ENCODE measurements around the gene NCOA6. TPM values are rescaled to one million over a fixed set of nuclear protein-coding genes. Genes with fewer than 3 reads are reported as not detected.
A peak's percentile ranks its signal among the peaks of the same experiment; 100 is the strongest.

Gene NCOA6
- total RNA-seq, 1 donor from 2014 or later: 43.3 TPM

DNA sequence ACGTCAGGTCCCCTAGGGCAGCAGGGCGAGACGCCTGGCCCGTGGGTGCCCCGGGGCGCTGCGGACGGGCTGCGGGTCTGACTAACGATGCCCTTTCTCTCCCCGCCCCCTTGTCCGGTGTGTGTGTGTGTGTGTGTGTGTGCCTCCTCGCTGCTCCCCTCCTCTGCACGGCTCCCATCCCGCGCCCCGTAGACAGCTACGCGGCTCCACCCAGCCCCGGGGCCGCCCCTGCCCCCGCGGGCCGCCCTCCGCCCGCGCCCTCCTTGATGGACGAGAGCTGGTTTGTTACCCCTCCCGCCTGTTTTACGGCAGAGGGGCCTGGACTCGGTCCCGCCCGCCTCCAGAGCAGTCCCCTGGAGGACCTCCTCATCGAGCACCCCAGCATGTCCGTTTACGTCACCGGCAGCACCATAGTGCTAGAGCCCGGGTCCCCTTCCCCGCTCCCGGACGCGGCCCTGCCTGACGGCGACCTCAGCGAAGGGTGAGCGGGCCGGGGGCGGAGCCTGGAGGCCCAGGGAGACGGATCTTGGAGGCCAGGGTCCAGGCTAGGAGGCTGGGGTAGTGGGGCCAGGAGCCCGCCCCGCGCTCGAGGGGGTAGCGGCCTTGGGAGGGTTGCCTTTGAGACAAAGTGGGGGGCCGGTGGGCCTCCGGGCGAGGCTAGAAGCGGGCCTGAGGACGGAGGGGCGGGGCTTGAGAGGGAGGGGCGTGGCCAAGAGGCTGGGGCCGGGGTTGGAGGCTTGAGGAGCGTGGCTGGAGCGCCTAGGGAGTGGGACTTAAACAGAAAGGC, 116.2 kb downstream of the NCOA6 start:
- H3K4me1 Mint-ChIP-seq (ENCODE audit: low read depth): peaks cover 61% of the 10 kb centered on the region
- TF ChIP-seq, protein P1, sequence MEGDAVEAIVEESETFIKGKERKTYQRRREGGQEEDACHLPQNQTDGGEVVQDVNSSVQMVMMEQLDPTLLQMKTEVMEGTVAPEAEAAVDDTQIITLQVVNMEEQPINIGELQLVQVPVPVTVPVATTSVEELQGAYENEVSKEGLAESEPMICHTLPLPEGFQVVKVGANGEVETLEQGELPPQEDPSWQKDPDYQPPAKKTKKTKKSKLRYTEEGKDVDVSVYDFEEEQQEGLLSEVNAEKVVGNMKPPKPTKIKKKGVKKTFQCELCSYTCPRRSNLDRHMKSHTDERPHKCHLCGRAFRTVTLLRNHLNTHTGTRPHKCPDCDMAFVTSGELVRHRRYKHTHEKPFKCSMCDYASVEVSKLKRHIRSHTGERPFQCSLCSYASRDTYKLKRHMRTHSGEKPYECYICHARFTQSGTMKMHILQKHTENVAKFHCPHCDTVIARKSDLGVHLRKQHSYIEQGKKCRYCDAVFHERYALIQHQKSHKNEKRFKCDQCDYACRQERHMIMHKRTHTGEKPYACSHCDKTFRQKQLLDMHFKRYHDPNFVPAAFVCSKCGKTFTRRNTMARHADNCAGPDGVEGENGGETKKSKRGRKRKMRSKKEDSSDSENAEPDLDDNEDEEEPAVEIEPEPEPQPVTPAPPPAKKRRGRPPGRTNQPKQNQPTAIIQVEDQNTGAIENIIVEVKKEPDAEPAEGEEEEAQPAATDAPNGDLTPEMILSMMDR (IDR thresholded peaks at IDR 0.05): no peak
- no peaks in the 10 kb centered on the region for H3K27me3 Mint-ChIP-seq (ENCODE audit: low read depth)
- peak overlapping the region; percentile 83 for H3K27ac Mint-ChIP-seq (ENCODE audit: unreplicated experiment)
- DNase-seq (ENCODE audit: low spot score): no peak
- peaks cover 9% of the 10 kb centered on the region for H3K36me3 Mint-ChIP-seq (ENCODE audit: low read depth)
- no peaks in the 10 kb centered on the region for H3K9me3 Mint-ChIP-seq (ENCODE audit: low read depth)
- H3K4me3 Mint-ChIP-seq (ENCODE audit: unreplicated experiment): peak overlapping the region; percentile 82

DNA sequence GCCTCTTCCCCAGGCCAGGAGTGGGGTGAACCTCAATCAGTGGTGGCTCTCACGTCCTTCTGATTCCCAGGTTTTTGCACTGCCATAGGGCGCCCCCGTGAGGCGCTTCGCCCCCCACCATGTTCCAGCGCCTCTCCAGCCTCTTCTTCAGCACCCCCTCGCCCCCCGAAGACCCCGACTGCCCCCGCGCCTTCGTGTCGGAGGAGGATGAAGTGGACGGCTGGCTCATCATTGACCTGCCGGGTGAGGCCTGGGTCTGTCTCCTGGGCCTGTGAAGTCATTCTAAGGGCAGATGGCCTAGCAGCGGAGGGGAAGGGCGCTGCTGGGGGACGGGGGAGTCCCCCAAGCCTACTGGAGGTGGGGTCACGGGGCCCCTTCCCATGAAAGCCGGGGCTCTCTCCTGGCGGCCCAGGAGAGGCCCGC, 116.8 kb downstream of the NCOA6 start:
- DNase-seq (ENCODE audit: low spot score): no peak
- TF ChIP-seq, protein P1 (IDR thresholded peaks at IDR 0.05): peak; percentile 79
- no peaks in the 10 kb centered on the region for H3K27me3 Mint-ChIP-seq (ENCODE audit: low read depth)
- H3K4me3 Mint-ChIP-seq (ENCODE audit: unreplicated experiment): peak overlapping the region; percentile 82
- H3K36me3 Mint-ChIP-seq (ENCODE audit: low read depth): peaks cover 8% of the 10 kb centered on the region
- peaks cover 55% of the 10 kb centered on the region for H3K4me1 Mint-ChIP-seq (ENCODE audit: low read depth)
- peak overlapping the region; percentile 83 for H3K27ac Mint-ChIP-seq (ENCODE audit: unreplicated experiment)
- H3K9me3 Mint-ChIP-seq (ENCODE audit: low read depth): no peaks in the 10 kb centered on the region

DNA sequence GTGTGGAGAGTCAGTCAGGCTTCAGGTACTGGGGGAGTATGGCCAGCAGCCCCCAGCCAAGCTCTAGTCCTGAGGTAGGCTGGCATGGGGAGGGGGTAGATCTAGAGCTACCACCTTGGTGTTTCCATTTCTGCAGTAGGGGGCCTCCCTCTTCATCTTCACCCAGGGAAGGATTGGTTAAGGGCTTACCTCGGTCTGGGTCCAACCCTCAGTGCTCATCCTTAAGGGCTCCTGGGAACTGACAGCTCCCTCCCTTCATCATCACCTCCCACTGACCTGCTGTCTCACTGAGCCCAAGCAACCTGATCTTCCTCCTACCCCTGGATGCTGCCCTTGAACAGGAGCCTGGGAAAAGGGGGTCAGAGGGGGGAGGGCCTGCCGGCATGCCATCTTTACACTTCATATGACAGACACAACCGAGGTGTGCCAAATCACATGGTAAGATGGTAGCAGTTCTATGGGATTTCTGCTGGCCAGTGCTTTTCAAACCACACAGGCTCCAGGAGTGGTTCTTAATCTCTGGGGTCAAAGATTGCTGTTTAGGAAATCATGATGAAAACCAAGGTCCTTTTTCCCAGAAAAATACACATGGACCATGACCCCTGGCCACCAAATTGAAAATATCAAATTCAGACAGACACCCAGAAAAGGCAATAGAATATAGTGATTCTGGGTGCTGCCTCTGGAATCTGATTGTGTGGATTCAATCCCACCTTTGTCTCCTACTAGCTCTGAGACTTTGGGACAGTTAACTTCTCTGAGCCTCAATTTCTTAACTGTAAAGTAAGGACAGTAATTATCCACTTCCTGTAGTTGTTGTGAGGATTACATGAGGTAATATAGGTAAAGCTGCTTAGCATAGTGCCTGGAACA, 118.3 kb downstream of the NCOA6 start:
- peaks cover 3% of the 10 kb centered on the region for H3K36me3 Mint-ChIP-seq (ENCODE audit: low read depth)
- peaks cover 49% of the 10 kb centered on the region for H3K4me1 Mint-ChIP-seq (ENCODE audit: low read depth)
- H3K27ac Mint-ChIP-seq (ENCODE audit: unreplicated experiment): no peak overlapping the region
- TF ChIP-seq, protein P1 (IDR thresholded peaks at IDR 0.05): no peak
- H3K4me3 Mint-ChIP-seq (ENCODE audit: unreplicated experiment): no peak overlapping the region
- no peaks in the 10 kb centered on the region for H3K27me3 Mint-ChIP-seq (ENCODE audit: low read depth)
- DNase-seq (ENCODE audit: low spot score): no peak
- no peaks in the 10 kb centered on the region for H3K9me3 Mint-ChIP-seq (ENCODE audit: low read depth)

DNA sequence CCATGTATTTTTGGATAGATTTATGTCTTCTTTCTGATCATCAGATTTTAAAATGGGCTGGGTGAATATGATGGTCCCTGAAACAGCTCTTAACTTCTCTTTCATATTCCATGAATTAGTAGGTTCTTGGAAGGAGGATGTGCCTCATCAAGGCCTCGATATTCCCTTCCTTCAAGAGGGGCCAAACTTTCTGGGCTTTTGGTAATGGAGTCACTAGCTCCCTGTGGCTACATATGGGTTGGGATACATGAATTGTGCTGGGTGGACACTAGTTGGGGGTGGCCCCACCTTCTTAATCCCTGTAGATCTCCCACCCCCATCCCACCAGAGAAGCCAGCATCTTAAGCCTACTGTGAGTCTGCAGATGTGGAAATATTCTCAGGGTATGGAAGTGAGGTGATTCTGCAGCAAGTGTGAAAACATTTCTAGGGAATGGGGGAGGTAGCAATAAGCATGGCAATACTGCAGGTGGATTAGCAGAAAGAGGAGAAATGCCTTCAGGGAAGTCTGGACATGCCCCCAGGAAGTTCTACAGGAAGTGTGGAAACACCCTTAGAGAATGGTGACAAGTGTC, 119.1 kb downstream of the NCOA6 start:
- no peak for DNase-seq (ENCODE audit: low spot score)
- no peaks in the 10 kb centered on the region for H3K9me3 Mint-ChIP-seq (ENCODE audit: low read depth)
- no peaks in the 10 kb centered on the region for H3K27me3 Mint-ChIP-seq (ENCODE audit: low read depth)
- H3K4me1 Mint-ChIP-seq (ENCODE audit: low read depth): peaks cover 49% of the 10 kb centered on the region
- TF ChIP-seq, protein P1 (IDR thresholded peaks at IDR 0.05): no peak
- H3K36me3 Mint-ChIP-seq (ENCODE audit: low read depth): peaks cover 3% of the 10 kb centered on the region
- peak overlapping the region; percentile 99 for H3K27ac Mint-ChIP-seq (ENCODE audit: unreplicated experiment)
- H3K4me3 Mint-ChIP-seq (ENCODE audit: unreplicated experiment): no peak overlapping the region
